H9 (cell line): ENCODE results near the gene PPP1R12B. TPM values are rescaled to one million over a fixed set of nuclear protein-coding genes. Genes with fewer than 3 reads are reported as not detected.
"Not testable (repeated sequence)": the region's sequence is repeated elsewhere in the genome, so short reads cannot be mapped to it uniquely, and the experiment has no call there.

ENCODE experiments used
- DNase-seq: peaks from one replicate; pipeline ENCODE4 v3.0.0-alpha.2; 2017
- H2AFZ ChIP-seq: one replicate; pipeline ENCODE4 v1.6.1; 2013; ENCODE audit warnings: mild to moderate bottlenecking, low read length, control low read depth, moderate library complexity
- H2AK5ac ChIP-seq: 2 replicates; pipeline ENCODE4 v1.6.1; 2013; ENCODE audit warnings: low read length, control low read depth, mixed read lengths; ENCODE audit not compliant: insufficient read length
- H2BK120ac ChIP-seq: one replicate; pipeline ENCODE4 v1.6.1; 2013; ENCODE audit warnings: low read depth, mild to moderate bottlenecking, low read length, control low read depth, inconsistent platforms; ENCODE audit not compliant: poor library complexity, severe bottlenecking
- H2BK12ac ChIP-seq: 2 replicates; pipeline ENCODE4 v1.6.1; 2013; ENCODE audit warnings: low read length, control low read depth, mixed read lengths, low read depth; ENCODE audit not compliant: insufficient read length
- H2BK15ac ChIP-seq: 2 replicates; pipeline ENCODE4 v1.6.1; 2013; ENCODE audit warnings: low read depth, low read length, control low read depth
- H2BK20ac ChIP-seq: one replicate; pipeline ENCODE4 v1.6.1; 2013; ENCODE audit warnings: low read depth, mild to moderate bottlenecking, low read length, control low read depth, inconsistent platforms; ENCODE audit not compliant: poor library complexity, severe bottlenecking
- H2BK5ac ChIP-seq: 2 replicates; pipeline ENCODE4 v1.6.1; 2013; ENCODE audit warnings: low read length, control low read depth, mixed read lengths; ENCODE audit not compliant: insufficient read length
- H3K14ac ChIP-seq: 2 replicates; pipeline ENCODE4 v1.6.1; 2013; ENCODE audit warnings: low read length, control low read depth; ENCODE audit not compliant: insufficient read depth
- H3K18ac ChIP-seq: 2 replicates; pipeline ENCODE4 v1.6.1; 2013; ENCODE audit warnings: low read depth, mild to moderate bottlenecking, mixed read lengths, low read length, control low read depth; ENCODE audit not compliant: insufficient read length
- H3K23ac ChIP-seq: 2 replicates; pipeline ENCODE4 v1.6.1; 2013; ENCODE audit warnings: low read length, control low read depth, mixed read lengths, low read depth; ENCODE audit not compliant: insufficient read length
- H3K23me2 ChIP-seq: 2 replicates; pipeline ENCODE4 v1.6.1; 2013; ENCODE audit warnings: low read depth, mild to moderate bottlenecking, mixed read lengths, low read length, control low read depth; ENCODE audit not compliant: insufficient read length, poor library complexity, severe bottlenecking
- H3K27ac ChIP-seq: 2 replicates; pipeline ENCODE4 v1.5.1; 2013; ENCODE audit warnings: low read length, control low read depth, mixed read lengths, low read depth; ENCODE audit not compliant: insufficient read length
- H3K27me3 ChIP-seq: 2 replicates; pipeline ENCODE4 v1.6.1; 2013; ENCODE audit warnings: low read length, control low read depth, inconsistent platforms; ENCODE audit not compliant: insufficient read depth
- H3K4ac ChIP-seq: 2 replicates; pipeline ENCODE4 v1.6.1; 2013; ENCODE audit warnings: low read depth, mild to moderate bottlenecking, control low read depth, inconsistent platforms, low read length, moderate library complexity
- H3K4me1 ChIP-seq: 2 replicates; pipeline ENCODE4 v1.6.1; 2013; ENCODE audit warnings: low read length, control low read depth, inconsistent platforms; ENCODE audit not compliant: insufficient read depth
- H3K4me2 ChIP-seq: 2 replicates; pipeline ENCODE4 v1.6.1; 2013; ENCODE audit warnings: low read length, control low read depth, mixed read lengths; ENCODE audit not compliant: insufficient read length, insufficient read depth
- H3K56ac ChIP-seq: 2 replicates; pipeline ENCODE4 v1.6.1; 2013; ENCODE audit warnings: low read depth, mild to moderate bottlenecking, mixed read lengths, low read length, control low read depth; ENCODE audit not compliant: insufficient read length
- H3K79me1 ChIP-seq: 2 replicates; pipeline ENCODE4 v1.6.1; 2013; ENCODE audit warnings: low read depth, mild to moderate bottlenecking, moderate library complexity, low read length, control low read depth, inconsistent platforms; ENCODE audit not compliant: insufficient read depth, poor library complexity, severe bottlenecking
- H3K79me2 ChIP-seq: 2 replicates; pipeline ENCODE4 v1.6.1; 2013; ENCODE audit warnings: low read length, control low read depth, inconsistent platforms; ENCODE audit not compliant: insufficient read depth
- H3K9ac ChIP-seq: 2 replicates; pipeline ENCODE4 v1.6.1; 2013; ENCODE audit warnings: low read length, control low read depth, mixed read lengths; ENCODE audit not compliant: insufficient read length; ENCODE audit errors: extremely low read depth
- H3K9me3 ChIP-seq: one replicate; pipeline ENCODE4 v1.6.1; 2013; ENCODE audit warnings: low read depth, low read length, inconsistent platforms; ENCODE audit not compliant: control insufficient read depth
- H3T11ph ChIP-seq: one replicate; pipeline ENCODE4 v1.6.1; 2013; ENCODE audit warnings: mild to moderate bottlenecking, low read length, control low read depth, inconsistent platforms
- H4K20me1 ChIP-seq: one replicate; pipeline ENCODE4 v1.6.1; 2013; ENCODE audit not compliant: control insufficient read depth, insufficient read length, insufficient read depth
- H4K5ac ChIP-seq: 2 replicates; pipeline ENCODE4 v1.6.1; 2013; ENCODE audit warnings: low read depth, mild to moderate bottlenecking, mixed read lengths, low read length, control low read depth; ENCODE audit not compliant: insufficient read length
- H4K8ac ChIP-seq: replicated peaks from 2 replicates; pipeline ENCODE4 v1.6.1; 2013; ENCODE audit warnings: low read length, control low read depth, mixed read lengths, low read depth; ENCODE audit not compliant: insufficient read length
- H4K91ac ChIP-seq: 2 replicates; pipeline ENCODE4 v1.6.1; 2013; ENCODE audit warnings: low read depth, mild to moderate bottlenecking, moderate library complexity, mixed read lengths, low read length, control low read depth; ENCODE audit not compliant: insufficient read length
- H3K27ac Mint-ChIP-seq, 3 experiments: 2 replicates in 2 of 3; 3 replicates in 1 of 3; pipeline ENCODE4 v1.8.0; 2020 to 2021; ENCODE audit warnings: mixed read lengths in 3 of 3, mild to moderate bottlenecking in 1 of 3, moderate library complexity in 1 of 3
- H3K27me3 Mint-ChIP-seq: 2 replicates; pipeline ENCODE4 v1.8.0; 2021; ENCODE audit warnings: low read depth, mild to moderate bottlenecking, moderate library complexity, mixed read lengths
- H3K36me3 Mint-ChIP-seq, 3 experiments: 2 replicates in 2 of 3; 3 replicates in 1 of 3; pipeline ENCODE4 v1.8.0; 2020 to 2021; ENCODE audit warnings: low read depth in 3 of 3, mixed read lengths in 3 of 3; ENCODE audit not compliant: insufficient read depth in 1 of 3
- H3K4me1 Mint-ChIP-seq, 2 experiments: 2 replicates each; pipeline ENCODE4 v1.8.0; 2020; ENCODE audit warnings: mixed read lengths in 2 of 2
- H3K4me3 Mint-ChIP-seq, 2 experiments: 2 replicates in 1 of 2; 3 replicates in 1 of 2; pipeline ENCODE4 v1.8.0; 2020 to 2021; ENCODE audit warnings: mild to moderate bottlenecking in 2 of 2, mixed read lengths in 2 of 2, moderate library complexity in 1 of 2
- H3K9me3 Mint-ChIP-seq, 2 experiments: 2 replicates in 1 of 2; 3 replicates in 1 of 2; pipeline ENCODE4 v1.8.0; 2020; ENCODE audit warnings: mild to moderate bottlenecking in 2 of 2, mixed read lengths in 2 of 2, moderate library complexity in 1 of 2
- CTCF ChIP-seq: fragments of 200-600 bp; sonication (generic); conservative IDR thresholded peaks from 3 replicates; pipeline ENCODE4 v1.8.0; 2021; ENCODE audit warnings: antibody characterized with exemption, mild to moderate bottlenecking
- WGBS: extraction: QIAGEN DNeasy Blood & Tissue Kit; methylation state at CpG from one replicate; pipeline ENCODE4 v1.1.7; 2013; ENCODE audit warnings: missing lambda C conversion rate, low lambda C conversion rate, mixed read lengths; ENCODE audit not compliant: insufficient read length; ENCODE audit errors: extremely low coverage; 5-methylcytosine and 5-hydroxymethylcytosine counted together
- total RNA-seq: library from RNA; stranded (reverse); gene quantifications from 2 replicates; pipeline ENCODE4 v1.2.1, GENCODE V29; 2021

PPP1R12B gene
- total RNA-seq, 1 experiment from 2014 or later: 12.9 TPM

- no peaks in the 10 kb centered on the region for H3K79me1 ChIP-seq
- H2AK5ac ChIP-seq: no peak overlapping the region
- no peak overlapping the region for H3K9ac ChIP-seq
- H4K5ac ChIP-seq: no peak overlapping the region
- H2BK12ac ChIP-seq: no peak overlapping the region
- no peak overlapping the region for H3K56ac ChIP-seq
- H2BK15ac ChIP-seq: no peak overlapping the region
- no peaks in the 10 kb centered on the region for H3K79me2 ChIP-seq
- no peaks in the 10 kb centered on the region for H3K9me3 ChIP-seq
- H2AFZ ChIP-seq: no peak overlapping the region
- DNase-seq: no peak
- no peak overlapping the region for H2BK120ac ChIP-seq
- H3K14ac ChIP-seq: no peak overlapping the region
- H3K27ac ChIP-seq: no peak overlapping the region
- no peaks in the 10 kb centered on the region; the same call in none of the 2 replicates for H3K27me3 Mint-ChIP-seq
- no peaks in the 10 kb centered on the region for H3K36me3 Mint-ChIP-seq
- no peak overlapping the region for H3K4me3 Mint-ChIP-seq
- TF ChIP-seq CTCF: no peak
- H3K23ac ChIP-seq: no peak overlapping the region
- H3K4me2 ChIP-seq: no peak overlapping the region
- no peaks in the 10 kb centered on the region for H3K27me3 ChIP-seq
- no CpG with 5 or more reads among the region's 10 CpGs for WGBS
- peak overlapping the region in 1 of 3 experiments; percentile 82; a peak in 2 of 7 replicates for H3K27ac Mint-ChIP-seq
- no peak overlapping the region for H2BK20ac ChIP-seq
- peaks cover 8 to 11% of the 10 kb centered on the region in 2 experiments for H3K4me1 Mint-ChIP-seq
- no peaks in the 10 kb centered on the region for H3K9me3 Mint-ChIP-seq
- no peak overlapping the region for H3T11ph ChIP-seq
- H4K91ac ChIP-seq: no peak overlapping the region
- H3K4me1 ChIP-seq: no peaks in the 10 kb centered on the region; the same call in 1 of the 2 replicates
- no peak overlapping the region for H2BK5ac ChIP-seq
- no peaks in the 10 kb centered on the region for H4K20me1 ChIP-seq
- H3K23me2 ChIP-seq: no peaks in the 10 kb centered on the region
- H4K8ac ChIP-seq: no peak overlapping the region
- no peak overlapping the region for H3K4ac ChIP-seq
- no peak overlapping the region for H3K18ac ChIP-seq
These were observed 283.7 kb downstream of the PPP1R12B start for GRCh38 chr1:202632241-202632640.

- not testable (repeated sequence) for H3K4me3 Mint-ChIP-seq, H2BK20ac ChIP-seq, H2BK12ac ChIP-seq, DNase-seq, H3K9ac ChIP-seq, H4K91ac ChIP-seq, H3K56ac ChIP-seq, H4K8ac ChIP-seq, H2AK5ac ChIP-seq, H3K27ac Mint-ChIP-seq, H3K9me3 ChIP-seq, H2BK15ac ChIP-seq, H2AFZ ChIP-seq, H3K79me2 ChIP-seq, H3K4ac ChIP-seq, H3K4me1 ChIP-seq, H3K4me2 ChIP-seq, H3K14ac ChIP-seq, H3K9me3 Mint-ChIP-seq, H3K18ac ChIP-seq, H2BK120ac ChIP-seq, H2BK5ac ChIP-seq, H3K36me3 Mint-ChIP-seq, H4K5ac ChIP-seq, H3T11ph ChIP-seq, H3K23me2 ChIP-seq, H3K27me3 ChIP-seq, H3K23ac ChIP-seq, H4K20me1 ChIP-seq, H3K79me1 ChIP-seq, H3K27ac ChIP-seq
- Mint-ChIP-seq H3K4me1 (peaks cover 26 to 37% of the 10 kb centered on the region in 2 experiments), H3K27me3 (peaks cover 25% of the 10 kb centered on the region)
- WGBS: no CpG with 5 or more reads among the region's 3 CpGs
These were observed 287.7 kb downstream of the PPP1R12B start for GRCh38 chr1:202636171-202636570.
